GM12878 (cell line): ENCODE data around the gene GLI1. TPM values are rescaled to one million over a fixed set of nuclear protein-coding genes. Genes with fewer than 3 reads are reported as not detected.

Experiments
- ATAC-seq: fragments of 200-7000 bp; cut with Tn5 transposase; 3 replicates; pipeline ENCODE4 v1.9.1; 2020; ENCODE audit warnings: mild to moderate bottlenecking, moderate library complexity
- BruUV-seq: library from RNA; stranded (reverse); fragments of 400-500 nt; replicated peaks from 2 replicates; lab custom pipeline; 2021; lab: Mats Ljungman, UMichigan
- CTCF ChIA-PET: fragments of 300-600 bp; sonication (Branson Sonifier 250); formaldehyde crosslinking; extraction: SDS; loops from one replicate; lab custom pipeline; 2021; ENCODE audit warnings: inconsistent platforms; lab: Yijun Ruan, JAX
- POLR2A ChIA-PET: fragments of 350-600 bp; formaldehyde crosslinking; extraction: SDS; loops from one replicate; lab custom pipeline; 2021; ENCODE audit warnings: inconsistent platforms; lab: Charles Lee
- RAD21 ChIA-PET: fragments of 300-600 bp; sonication (Branson Sonifier 250); formaldehyde crosslinking; loops from one replicate; lab custom pipeline; 2023; ENCODE audit warnings: antibody characterized with exemption; ENCODE audit not compliant: unreplicated experiment; lab: Charles Lee
- SMC1A ChIA-PET: fragments of 300-600 bp; sonication (Branson Sonifier 250); formaldehyde crosslinking; loops from one replicate; lab custom pipeline; 2023; ENCODE audit not compliant: unreplicated experiment, uncharacterized antibody; lab: Charles Lee
- DNase-seq: peaks from one replicate; pipeline ENCODE4 v3.0.0-alpha.2; 2011; ENCODE audit warnings: low read depth, low spot score
- FAIRE-seq: peaks from 3 replicates; lab custom pipeline; 2011; peaks lifted over from hg19 to GRCh38; lab: Jason Lieb, UNC
- H2AFZ ChIP-seq: 2 replicates; pipeline ENCODE4 v1.6.0; 2011; ENCODE audit warnings: low read depth, low read length, control low read depth; ENCODE audit not compliant: control insufficient read depth
- H3K27ac ChIP-seq: 2 replicates; pipeline ENCODE4 v1.5.1; 2011; ENCODE audit warnings: control low read depth; ENCODE audit not compliant: control insufficient read depth, insufficient read depth
- H3K27me3 ChIP-seq, 2 experiments: replicated peaks in 1 of 2; 2 replicates each; pipeline versions ENCODE4 v1.6.0 to v1.6.1; 2011; ENCODE audit warnings: low read length in 1 of 2; ENCODE audit not compliant: control insufficient read depth in 2 of 2, insufficient read depth in 2 of 2
- H3K36me3 ChIP-seq, 2 experiments: 2 replicates each; pipeline ENCODE4 v1.5.1; 2011; ENCODE audit warnings: low read length in 1 of 2; ENCODE audit not compliant: control insufficient read depth in 2 of 2, insufficient read depth in 2 of 2
- H3K4me1 ChIP-seq: 2 replicates; pipeline ENCODE4 v1.6.1; 2011; ENCODE audit warnings: mild to moderate bottlenecking, low read length, moderate library complexity, mixed read lengths; ENCODE audit not compliant: control insufficient read depth, insufficient read depth
- H3K4me2 ChIP-seq: 2 replicates; pipeline ENCODE4 v1.6.0; 2011; ENCODE audit warnings: control low read depth; ENCODE audit not compliant: control insufficient read depth, insufficient read depth
- H3K4me3 ChIP-seq: fragments of 200-600 bp; sonication (generic); 2 replicates; pipeline ENCODE4 v1.5.1; 2016
- H3K79me2 ChIP-seq: 2 replicates; pipeline ENCODE4 v1.6.0; 2011; ENCODE audit warnings: low read length; ENCODE audit not compliant: control insufficient read depth, insufficient read depth
- H3K9ac ChIP-seq: 2 replicates; pipeline ENCODE4 v1.8.0; 2011; ENCODE audit warnings: low read length, control low read depth, mixed read lengths; ENCODE audit not compliant: control insufficient read depth, insufficient read depth
- H3K9me3 ChIP-seq: replicated peaks from 3 replicates; pipeline ENCODE4 v1.5.1; 2011; ENCODE audit warnings: mild to moderate bottlenecking, low read length; ENCODE audit not compliant: control insufficient read depth, insufficient read depth
- H4K20me1 ChIP-seq: 2 replicates; pipeline ENCODE4 v1.6.0; 2011; ENCODE audit not compliant: control insufficient read depth, insufficient read depth
- BCLAF1 ChIP-seq: fragments of 450-650 bp; IDR thresholded peaks from 2 replicates; pipeline ENCODE4 v1.6.1; 2017; ENCODE audit warnings: antibody characterized with exemption, mild to moderate bottlenecking, moderate library complexity
- PML ChIP-seq: IDR thresholded peaks from 2 replicates; pipeline ENCODE4 v1.6.1; 2012; ENCODE audit warnings: low read length, inconsistent platforms
- WGBS: methylation state at CpG from one replicate; pipeline ENCODE4 v1.1.6; 2016; ENCODE audit warnings: low lambda C conversion rate; ENCODE audit not compliant: insufficient replicate concordance, insufficient coverage; ENCODE audit errors: missing lambda C conversion rate; 5-methylcytosine and 5-hydroxymethylcytosine counted together
- in situ Hi-C: fragments of 300-500 bp; cut with MboI; formaldehyde crosslinking; loops from 9 replicates; pipeline ENCODE4 v1.14.3; 2018; ENCODE audit warnings: mixed read lengths
- intact Hi-C: fragments of 100-400 bp; cut with micrococcal nuclease; formaldehyde crosslinking; loops from one replicate; pipeline ENCODE4 v1.14.2; 2022; ENCODE audit not compliant: unreplicated experiment
- polyA plus RNA-seq, 11 experiments: library from polyadenylated mRNA; depleted of rRNA in 4 of 11; unstranded in 6 of 11; stranded (reverse) in 5 of 11; fragments of >200 nt; fragmentation: Nextera tagmentation in 4 of 11; fragmentation: Illumina TruSeq in 1 of 11; extraction: Ambion mirVana in 4 of 11; extraction: Trizol in 1 of 11; gene quantifications; 1 replicate in 1 of 11; 2 replicates in 10 of 11; pipeline versions ENCODE4 v1.2.1 to v1.2.3, GENCODE V29; 2011 to 2016; ENCODE audit warnings: inconsistent platforms in 2 of 11, missing spikeins in 2 of 11, low read depth in 1 of 11
- total RNA-seq, 4 experiments: library from RNA; depleted of rRNA in 3 of 4; stranded (reverse); fragments of >200 nt in 3 of 4; fragmentation: Illumina TruSeq in 1 of 4; extraction: Trizol in 1 of 4; gene quantifications; 2 replicates each; pipeline versions ENCODE4 v1.2.1 to v1.2.3, GENCODE V29; 2013 to 2021

The GLI1 gene
- total and polyA plus RNA-seq, 10 of the 15 experiments (the other 5 are each of a cell fraction or from before 2014, with no cell fraction given) = 0.27 to 1.2 (median 0.49) TPM

DNA sequence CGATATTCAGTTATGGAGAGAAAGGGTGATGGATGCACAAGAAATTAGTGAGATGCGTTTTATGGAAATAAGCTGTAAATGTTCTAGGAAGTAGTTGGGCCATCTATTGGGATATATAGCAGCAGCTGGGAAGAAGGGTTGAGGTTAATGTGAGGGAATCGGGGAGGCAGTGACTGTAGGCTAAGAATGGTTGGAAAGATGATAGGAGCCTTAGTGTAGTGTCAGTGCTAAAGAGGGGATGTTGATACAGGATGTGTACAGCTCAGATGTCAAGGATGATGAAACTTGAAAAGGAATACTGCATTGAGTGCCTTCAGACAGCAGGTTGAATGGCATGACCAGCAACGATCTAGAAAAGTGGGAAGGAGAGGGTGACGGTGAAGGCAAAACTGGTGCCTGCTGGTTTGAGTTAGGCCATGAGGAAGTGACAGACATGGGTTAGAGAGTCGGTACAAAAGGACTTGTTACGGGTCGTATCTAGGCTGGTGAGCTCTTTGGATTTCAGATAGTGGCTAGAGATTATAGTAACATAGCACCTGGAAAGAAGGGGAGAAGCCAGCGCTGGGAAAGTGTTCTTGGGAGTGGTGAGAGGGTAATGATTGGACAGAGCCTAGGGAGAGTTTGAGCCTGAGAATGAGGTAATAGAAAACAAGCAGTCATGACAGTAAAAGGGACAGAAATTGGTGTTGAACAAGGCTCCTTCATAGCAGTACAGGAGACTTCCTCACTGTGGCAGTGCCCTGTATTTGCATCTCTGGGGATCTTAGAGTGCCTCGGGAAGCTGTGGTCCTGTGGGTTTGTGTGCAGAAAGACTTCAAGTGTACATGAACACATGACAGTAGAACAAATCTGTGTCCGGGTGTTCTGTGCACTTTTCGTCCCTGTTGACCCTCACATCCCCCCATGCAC lies 37.9 kb downstream of the GLI1 start:
- Histone ChIP-seq H3K9me3 (no peaks in the 10 kb centered on the region), H3K9ac (no peak overlapping the region), H3K4me1 (no peaks in the 10 kb centered on the region), H3K79me2 (no peaks in the 10 kb centered on the region), H2AFZ (no peak overlapping the region), H4K20me1 (no peaks in the 10 kb centered on the region), H3K36me3 (peaks cover 8 to 23% of the 10 kb centered on the region in 2 experiments), H3K27ac (no peak overlapping the region), H3K27me3 (no peaks in the 10 kb centered on the region), H3K4me2 (no peak overlapping the region), H3K4me3 (no peak overlapping the region)
- ChIA-PET SMC1A (interaction anchor here (0.7 kb wide), 1 partner anchor 18 kb away, joined by 6 read pairs; no protein-coding TSS in a partner anchor), POLR2A (interaction anchor here (0.6 to 1.7 kb wide), 4 partner anchors 20 to 1140 kb away, joined by 3 to 4 read pairs (median 3); no protein-coding TSS in a partner anchor), RAD21 (no interaction called here), CTCF (interaction anchor here (0.6 to 1.6 kb wide), 2 partner anchors 11 to 78 kb away, joined by 3 read pairs; no protein-coding TSS in a partner anchor)
- DNase-seq (no peak), FAIRE-seq (peak; percentile 31), ATAC-seq (peak; percentile 36)
- intact Hi-C loops = no loop called here
- 0 out of 2 replicates have a peak, but pooled peaks have one; percentile 5 for TF ChIP-seq PML
- TF ChIP-seq BCLAF1 = no peak
- 78% methylated on average over 12 of the region's 12 CpGs for WGBS
- in situ Hi-C loops = no loop called here
- BruUV-seq = TSS peak; percentile 25
